Subcutaneous abdominal adipose tissue (tissue), 5 donors: Measurements from ENCODE around the gene WDR45.

Experiments
- H3K27ac ChIP-seq: one replicate; pipeline ENCODE4 v1.7.0; 2013; ENCODE audit warnings: low read depth, mild to moderate bottlenecking, inconsistent platforms, low read length, moderate library complexity
- H3K27me3 ChIP-seq, 5 donors: one replicate each; pipeline ENCODE4 v1.7.0; 2013; ENCODE audit warnings: low read length in 5 of 5, inconsistent platforms in 1 of 5; ENCODE audit not compliant: control insufficient read depth in 5 of 5, insufficient read depth in 4 of 5
- H3K36me3 ChIP-seq, 5 donors: one replicate each; pipeline ENCODE4 v1.7.0; 2013; ENCODE audit warnings: low read length in 5 of 5; ENCODE audit not compliant: control insufficient read depth in 5 of 5, insufficient read depth in 5 of 5
- H3K4me1 ChIP-seq, 5 donors: one replicate each; pipeline ENCODE4 v1.7.0; 2013; ENCODE audit warnings: low read length in 5 of 5, mild to moderate bottlenecking in 3 of 5, moderate library complexity in 1 of 5; ENCODE audit not compliant: control insufficient read depth in 5 of 5, insufficient read depth in 5 of 5
- H3K4me3 ChIP-seq, 5 donors: one replicate each; pipeline ENCODE4 v1.7.0; 2013; ENCODE audit warnings: low read length in 5 of 5, low read depth in 1 of 5
- H3K9ac ChIP-seq, 5 donors: one replicate each; pipeline ENCODE4 v1.7.0; 2013; ENCODE audit warnings: low read length in 5 of 5, mild to moderate bottlenecking in 4 of 5, moderate library complexity in 3 of 5
- H3K9me3 ChIP-seq, 5 donors: one replicate each; pipeline ENCODE4 v1.7.0; 2013; ENCODE audit warnings: low read length in 5 of 5; ENCODE audit not compliant: control insufficient read depth in 5 of 5
- donor health status: healthy.
- donor health status: healthy.
- donor health status: healthy.
- donor health status: healthy.
- donor health status: healthy.

The WDR45 gene

GRCh38 chrX:49077941-49078340 lies 1.7 kb downstream of the WDR45 start:
- Histone ChIP-seq H3K9me3 (no peaks in the 10 kb centered on the region), H3K27ac (peak overlapping the region; percentile 93), H3K4me3 (no peak overlapping the region), H3K36me3 (peaks cover 0 to 29% (median 24%) of the 10 kb centered on the region in 5 donors), H3K27me3 (no peaks in the 10 kb centered on the region), H3K9ac (no peak overlapping the region), H3K4me1 (peaks cover 2 to 28% (median 17%) of the 10 kb centered on the region in 5 donors)

GRCh38 chrX:49075347-49075746 lies 4.3 kb downstream of the WDR45 start:
- Histone ChIP-seq H3K27ac (no peak overlapping the region), H3K4me1 (peaks cover 2 to 39% (median 24%) of the 10 kb centered on the region in 5 donors)

GRCh38 chrX:49073601-49074575 lies 5.8 kb downstream of the WDR45 start, which contains the start of gene PRAF2:
PRAF2 (minus strand) TSS chrX:49074002; CDS start chrX:49073987, 15 bp downstream.
- H3K9me3 ChIP-seq: peaks cover 0 to 5% (median 0%) of the 10 kb centered on the region in 5 donors
- H3K9ac ChIP-seq: peak within 1 kb of the TSS in 2 of 5 donors; percentile 62
- H3K4me3 ChIP-seq: peak within 1 kb of the TSS; percentile 54 to 67 (median 58)
- H3K36me3 ChIP-seq: peaks cover 0 to 30% (median 24%) of the 10 kb centered on the region in 5 donors
- H3K27ac ChIP-seq: peak within 1 kb of the TSS; percentile 46
- peaks cover 2 to 33% (median 19%) of the 10 kb centered on the region in 5 donors for H3K4me1 ChIP-seq
- peaks cover 0 to 3% (median 0%) of the 10 kb centered on the region in 5 donors for H3K27me3 ChIP-seq

More at GRCh38 chrX:49075347-49075746, 4.3 kb downstream of the WDR45 start:
- Histone ChIP-seq H3K27me3 (no peaks in the 10 kb centered on the region), H3K9ac (no peak overlapping the region), H3K4me3 (no peak overlapping the region), H3K36me3 (peaks cover 0 to 30% (median 24%) of the 10 kb centered on the region in 5 donors), H3K9me3 (peaks cover 0 to 5% (median 0%) of the 10 kb centered on the region in 5 donors)

- no peak overlapping the region for H3K27ac ChIP-seq
- H3K4me3 ChIP-seq: peak overlapping the region in 3 of 5 donors; percentile 54 to 59 (median 55)
- peaks cover 2 to 27% (median 13%) of the 10 kb centered on the region in 5 donors for H3K4me1 ChIP-seq
- H3K9ac ChIP-seq: no peak overlapping the region
- H3K36me3 ChIP-seq: peaks cover 0 to 29% (median 22%) of the 10 kb centered on the region in 5 donors
- H3K9me3 ChIP-seq: peaks cover 0 to 5% (median 0%) of the 10 kb centered on the region in 5 donors
- H3K27me3 ChIP-seq: peaks cover 0 to 5% (median 0%) of the 10 kb centered on the region in 5 donors
These were observed 7.0 kb downstream of the WDR45 start for GRCh38 chrX:49072712-49073095.

DNA sequence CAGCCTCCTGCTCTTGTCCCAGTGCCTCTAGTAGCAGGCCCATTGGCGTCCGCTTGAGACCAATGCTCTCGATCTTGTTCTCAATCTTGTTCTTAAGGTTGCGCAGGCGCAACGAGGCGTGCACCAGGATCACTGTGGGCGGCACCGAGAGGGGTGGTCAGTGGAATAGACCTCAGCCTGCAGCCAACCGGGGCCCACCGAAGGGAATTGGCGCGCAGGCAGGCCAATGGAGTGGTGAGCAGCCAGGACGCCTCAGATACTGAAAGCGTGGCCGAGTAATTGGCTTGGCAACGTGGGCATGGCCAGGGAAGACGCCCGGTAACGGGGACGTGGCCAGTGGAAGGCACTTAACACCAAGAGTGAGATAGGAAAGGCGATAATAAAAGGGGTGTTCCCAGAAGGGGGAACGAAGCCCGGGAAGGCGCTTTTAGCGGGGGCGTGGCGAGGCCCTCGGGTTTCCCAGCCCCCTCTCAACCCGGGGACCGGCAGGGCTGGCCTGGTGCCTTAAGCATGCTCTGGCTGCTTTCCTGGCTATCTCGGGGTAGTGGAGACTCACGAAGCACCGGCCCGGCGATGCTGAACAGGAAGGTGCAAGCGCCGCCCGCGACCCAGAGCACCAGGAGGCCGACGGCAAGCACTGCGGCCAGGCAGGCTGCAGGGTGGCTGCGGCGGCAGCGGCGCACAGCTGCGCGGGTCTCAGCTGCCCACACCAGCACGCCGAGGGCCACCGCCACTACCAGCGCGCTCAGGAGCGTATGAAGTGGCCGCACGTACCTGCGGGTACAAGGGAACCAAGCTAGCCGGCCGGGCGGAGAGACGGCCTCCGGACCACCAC lies 7.6 kb downstream of the WDR45 start:
- Histone ChIP-seq H3K27ac (no peak overlapping the region), H3K9ac (peak overlapping the region in 1 of 5 donors; percentile 25), H3K36me3 (peaks cover 0 to 23% (median 16%) of the 10 kb centered on the region in 5 donors), H3K27me3 (peaks cover 0 to 5% (median 0%) of the 10 kb centered on the region in 5 donors), H3K9me3 (peaks cover 0 to 5% (median 0%) of the 10 kb centered on the region in 5 donors), H3K4me1 (peaks cover 2 to 27% (median 13%) of the 10 kb centered on the region in 5 donors), H3K4me3 (peak overlapping the region; percentile 35 to 55 (median 53))

- H3K27ac ChIP-seq: no peak overlapping the region
- no peak overlapping the region for H3K9ac ChIP-seq
- H3K4me1 ChIP-seq: peaks cover 2 to 27% (median 13%) of the 10 kb centered on the region in 5 donors
- H3K9me3 ChIP-seq: peaks cover 0 to 5% (median 0%) of the 10 kb centered on the region in 5 donors
- peaks cover 0 to 5% (median 0%) of the 10 kb centered on the region in 5 donors for H3K27me3 ChIP-seq
- H3K4me3 ChIP-seq: no peak overlapping the region
- peaks cover 0 to 17% (median 9%) of the 10 kb centered on the region in 5 donors for H3K36me3 ChIP-seq
These were observed 8.7 kb downstream of the WDR45 start for GRCh38 chrX:49070988-49071387.

- H3K36me3 ChIP-seq: peaks cover 0 to 14% (median 4%) of the 10 kb centered on the region in 5 donors
- peaks cover 0 to 20% (median 13%) of the 10 kb centered on the region in 5 donors for H3K4me1 ChIP-seq
- H3K4me3 ChIP-seq: no peak overlapping the region
- peaks cover 0 to 5% (median 0%) of the 10 kb centered on the region in 5 donors for H3K9me3 ChIP-seq
- peaks cover 0 to 6% (median 4%) of the 10 kb centered on the region in 5 donors for H3K27me3 ChIP-seq
- no peak overlapping the region for H3K27ac ChIP-seq
- H3K9ac ChIP-seq: no peak overlapping the region
These were observed 10.6 kb downstream of the WDR45 start for GRCh38 chrX:49069038-49069437.

DNA sequence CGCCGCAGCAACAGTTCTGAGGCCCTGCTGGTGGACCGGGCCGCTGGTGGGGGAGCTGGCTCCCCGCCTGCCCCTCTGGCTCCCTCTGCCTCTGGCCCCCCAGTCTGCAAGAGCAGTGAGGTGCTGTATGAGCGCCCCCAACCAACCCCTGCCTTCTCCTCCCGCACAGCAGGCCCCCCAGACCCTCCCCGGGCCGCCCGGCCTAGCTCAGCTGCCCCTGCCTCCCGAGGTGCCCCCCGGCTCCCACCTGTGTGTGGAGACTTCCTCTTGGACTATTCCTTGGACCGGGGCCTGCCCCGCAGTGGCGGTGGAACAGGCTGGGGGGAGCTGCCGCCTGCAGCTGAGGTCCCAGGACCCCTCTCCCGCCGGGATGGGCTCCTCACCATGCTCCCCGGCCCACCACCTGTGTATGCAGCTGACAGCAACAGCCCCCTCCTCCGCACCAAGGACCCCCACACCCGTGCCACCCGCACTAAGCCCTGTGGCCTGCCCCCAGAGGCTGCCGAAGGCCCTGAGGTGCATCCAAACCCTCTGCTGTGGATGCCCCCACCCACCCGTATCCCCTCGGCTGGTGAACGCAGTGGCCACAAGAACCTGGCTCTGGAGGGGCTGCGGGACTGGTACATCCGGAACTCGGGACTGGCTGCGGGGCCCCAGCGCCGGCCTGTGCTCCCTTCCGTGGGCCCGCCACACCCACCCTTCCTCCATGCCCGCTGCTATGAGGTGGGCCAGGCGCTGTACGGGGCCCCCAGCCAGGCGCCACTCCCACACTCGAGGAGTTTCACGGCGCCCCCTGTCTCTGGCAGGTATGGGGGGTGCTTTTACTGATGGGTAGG lies 12.2 kb downstream of the WDR45 start:
- Histone ChIP-seq H3K36me3 (peaks cover 0 to 19% (median 8%) of the 10 kb centered on the region in 5 donors), H3K9me3 (peaks cover 0 to 5% (median 0%) of the 10 kb centered on the region in 5 donors), H3K27me3 (peaks cover 0 to 6% (median 5%) of the 10 kb centered on the region in 5 donors), H3K4me1 (peaks cover 0 to 6% (median 5%) of the 10 kb centered on the region in 5 donors), H3K9ac (no peak overlapping the region), H3K4me3 (no peak overlapping the region), H3K27ac (no peak overlapping the region)

DNA sequence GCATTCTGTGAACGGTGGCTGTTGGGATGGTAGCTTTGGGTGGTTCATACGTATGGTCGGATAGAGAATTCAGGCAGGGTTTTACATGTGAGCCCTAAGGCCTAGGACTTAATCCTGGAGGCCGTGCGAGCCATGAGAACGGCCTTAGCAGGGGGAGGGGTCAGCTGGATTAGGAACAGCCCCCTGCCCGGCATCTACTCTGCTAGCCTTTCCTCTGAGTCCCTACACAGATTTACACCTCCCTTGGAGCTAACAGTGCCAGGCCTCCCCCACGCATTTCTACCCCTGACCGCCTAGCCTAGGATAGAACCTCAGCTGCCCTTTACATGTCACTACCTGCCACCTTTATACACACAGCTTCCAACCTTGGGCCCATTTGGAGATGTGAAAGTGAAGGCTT lies 13.0 kb downstream of the WDR45 start:
- no peaks in the 10 kb centered on the region for H3K4me1 ChIP-seq
- H3K9ac ChIP-seq: no peak overlapping the region
- peaks cover 0 to 25% (median 8%) of the 10 kb centered on the region in 5 donors for H3K36me3 ChIP-seq
- H3K27me3 ChIP-seq: peaks cover 0 to 6% (median 5%) of the 10 kb centered on the region in 5 donors
- H3K4me3 ChIP-seq: no peak overlapping the region
- peaks cover 0 to 3% (median 0%) of the 10 kb centered on the region in 5 donors for H3K9me3 ChIP-seq
- H3K27ac ChIP-seq: no peak overlapping the region
